Muscle layer of duodenum (tissue), 2 donors: ENCODE data around the gene CDCA5.

Source experiments
- H3K27ac ChIP-seq: one replicate; pipeline ENCODE4 v1.7.0; 2013; ENCODE audit warnings: mild to moderate bottlenecking, low read length
- H3K27me3 ChIP-seq: one replicate; pipeline ENCODE4 v1.7.0; 2013; ENCODE audit warnings: low read depth, mild to moderate bottlenecking, control low read depth, low read length
- H3K36me3 ChIP-seq, 2 donors: one replicate each; pipeline ENCODE4 v1.7.0; 2013; ENCODE audit warnings: low read length in 2 of 2, control low read depth in 1 of 2, mild to moderate bottlenecking in 1 of 2; ENCODE audit not compliant: insufficient read depth in 2 of 2, control insufficient read depth in 1 of 2
- H3K4me1 ChIP-seq, 2 donors: one replicate each; pipeline ENCODE4 v1.7.0; 2013; ENCODE audit warnings: low read length in 2 of 2, mild to moderate bottlenecking in 2 of 2, control low read depth in 1 of 2, moderate library complexity in 1 of 2; ENCODE audit not compliant: insufficient read depth in 2 of 2, control insufficient read depth in 1 of 2
- H3K4me3 ChIP-seq, 2 donors: one replicate each; pipeline ENCODE4 v1.7.0; 2013; ENCODE audit warnings: low read length in 2 of 2, low read depth in 1 of 2, mild to moderate bottlenecking in 1 of 2
- H3K9me3 ChIP-seq, 2 donors: one replicate each; pipeline ENCODE4 v1.7.0; 2013; ENCODE audit warnings: low read length in 2 of 2, control low read depth in 1 of 2, mild to moderate bottlenecking in 1 of 2; ENCODE audit not compliant: control insufficient read depth in 1 of 2
- donor health status: healthy.

The CDCA5 gene

GRCh38 chr11:65118097-65118837, 34.4 kb upstream of the CDCA5 start:
- Histone ChIP-seq H3K27me3 (no peaks in the 10 kb centered on the region), H3K27ac (no peak overlapping the region), H3K9me3 (no peaks in the 10 kb centered on the region), H3K4me1 (peaks cover 14 to 42% of the 10 kb centered on the region in 2 donors), H3K36me3 (peaks cover 20 to 22% of the 10 kb centered on the region in 2 donors), H3K4me3 (no peak overlapping the region)

- H3K27me3 ChIP-seq = no peaks in the 10 kb centered on the region
- H3K27ac ChIP-seq = peak within 1 kb of the TSS; percentile 75
- peak within 1 kb of the TSS; percentile 74 to 88 for H3K4me3 ChIP-seq
- no peaks in the 10 kb centered on the region for H3K9me3 ChIP-seq
- peaks cover 20 to 22% of the 10 kb centered on the region in 2 donors for H3K36me3 ChIP-seq
- H3K4me1 ChIP-seq = peaks cover 9 to 42% of the 10 kb centered on the region in 2 donors
These were observed 33.6 kb upstream of the CDCA5 start, which contains the start of gene ZNHIT2 for GRCh38 chr11:65117206-65118096. Gene ZNHIT2, minus strand, starts transcription at chr11:65117701. Its CDS starts 48 bp downstream, at chr11:65117653.

- Histone ChIP-seq H3K36me3 (peaks cover 20 to 22% of the 10 kb centered on the region in 2 donors), H3K27me3 (no peaks in the 10 kb centered on the region), H3K4me3 (peak overlapping the region; percentile 74 to 88), H3K27ac (peak overlapping the region; percentile 75), H3K4me1 (peaks cover 9 to 48% of the 10 kb centered on the region in 2 donors), H3K9me3 (no peaks in the 10 kb centered on the region)
These were observed 32.7 kb upstream of the CDCA5 start for GRCh38 chr11:65116370-65117205.

- H3K9me3 ChIP-seq = no peaks in the 10 kb centered on the region
- H3K4me1 ChIP-seq = peaks cover 4 to 49% of the 10 kb centered on the region in 2 donors
- no peak overlapping the region for H3K4me3 ChIP-seq
- no peak overlapping the region for H3K27ac ChIP-seq
- H3K27me3 ChIP-seq = no peaks in the 10 kb centered on the region
- H3K36me3 ChIP-seq = peaks cover 16 to 18% of the 10 kb centered on the region in 2 donors
These were observed 31.7 kb upstream of the CDCA5 start for GRCh38 chr11:65115361-65116082.

- no peaks in the 10 kb centered on the region for H3K9me3 ChIP-seq
- no peaks in the 10 kb centered on the region for H3K27me3 ChIP-seq
- no peak overlapping the region for H3K27ac ChIP-seq
- no peak overlapping the region for H3K4me3 ChIP-seq
- peaks cover 10 to 11% of the 10 kb centered on the region in 2 donors for H3K36me3 ChIP-seq
- H3K4me1 ChIP-seq = peaks cover 4 to 51% of the 10 kb centered on the region in 2 donors
These were observed 30.8 kb upstream of the CDCA5 start for GRCh38 chr11:65114538-65115171.

- H3K36me3 ChIP-seq = peaks cover 9 to 17% of the 10 kb centered on the region in 2 donors
- H3K4me1 ChIP-seq = peaks cover 4 to 51% of the 10 kb centered on the region in 2 donors
- no peaks in the 10 kb centered on the region for H3K9me3 ChIP-seq
- no peaks in the 10 kb centered on the region for H3K27me3 ChIP-seq
- no peak overlapping the region for H3K27ac ChIP-seq
- no peak overlapping the region for H3K4me3 ChIP-seq
These were observed 30.0 kb upstream of the CDCA5 start for GRCh38 chr11:65113839-65114238.

GRCh38 chr11:65113361-65113756, 29.5 kb upstream of the CDCA5 start:
- H3K4me3 ChIP-seq = peak overlapping the region in 1 of 2 donors; percentile 76
- peaks cover 4 to 51% of the 10 kb centered on the region in 2 donors for H3K4me1 ChIP-seq
- H3K9me3 ChIP-seq = no peaks in the 10 kb centered on the region
- H3K27me3 ChIP-seq = no peaks in the 10 kb centered on the region
- peaks cover 5 to 19% of the 10 kb centered on the region in 2 donors for H3K36me3 ChIP-seq
- no peak overlapping the region for H3K27ac ChIP-seq

- Histone ChIP-seq H3K4me3 (peak overlapping the region; percentile 62 to 76), H3K36me3 (peaks cover 4 to 23% of the 10 kb centered on the region in 2 donors), H3K9me3 (no peaks in the 10 kb centered on the region), H3K27me3 (no peaks in the 10 kb centered on the region), H3K27ac (no peak overlapping the region), H3K4me1 (peaks cover 4 to 51% of the 10 kb centered on the region in 2 donors)
These were observed 28.9 kb upstream of the CDCA5 start for GRCh38 chr11:65112546-65113360.

- Histone ChIP-seq H3K4me3 (peak within 1 kb of the TSS; percentile 62 to 76), H3K9me3 (no peaks in the 10 kb centered on the region), H3K4me1 (peaks cover 4 to 49% of the 10 kb centered on the region in 2 donors), H3K36me3 (peaks cover 4 to 29% of the 10 kb centered on the region in 2 donors), H3K27ac (no peak within 1 kb of the TSS), H3K27me3 (no peaks in the 10 kb centered on the region)
These were observed 28.1 kb upstream of the CDCA5 start, which contains the start of gene TM7SF2 for GRCh38 chr11:65111744-65112545. Gene TM7SF2, plus strand, starts transcription at chr11:65111872. Its CDS starts 144 bp downstream, at chr11:65112016.
